Activated CD8-positive, alpha-beta T cell treated with anti-CD3 and anti-CD28 coated beads for 36 hours (primary cell): Measurements from ENCODE around the gene LMF1. TPM values are rescaled to one million over a fixed set of nuclear protein-coding genes. Genes with fewer than 3 reads are reported as not detected.

Source experiments
- ATAC-seq: fragments of 200-7000 bp; cut with Tn5 transposase; one replicate; pipeline ENCODE4 v1.10.0; 2021; ENCODE audit warnings: mild to moderate bottlenecking, moderate library complexity
- CTCF ChIA-PET: fragments of 350-600 bp; sonication (Branson Sonifier 250); formaldehyde crosslinking; loops from one replicate; lab custom pipeline; 2021; ENCODE audit warnings: antibody characterized with exemption; lab: Charles Lee
- POLR2A ChIA-PET: fragments of 350-600 bp; sonication (Branson Sonifier 250); formaldehyde crosslinking; loops from one replicate; lab custom pipeline; 2021; ENCODE audit warnings: antibody characterized with exemption; lab: Charles Lee
- DNase-seq: peaks from one replicate; pipeline ENCODE4 v3.0.0-alpha.2; 2020
- H3K27ac Mint-ChIP-seq: one replicate; pipeline ENCODE4 v1.8.0; 2021; ENCODE audit warnings: mild to moderate bottlenecking, mixed read lengths
- H3K27me3 Mint-ChIP-seq: one replicate; pipeline ENCODE4 v1.8.0; 2021; ENCODE audit warnings: mixed read lengths
- H3K36me3 Mint-ChIP-seq: one replicate; pipeline ENCODE4 v1.8.0; 2021; ENCODE audit warnings: low read depth, mixed read lengths
- H3K4me1 Mint-ChIP-seq: one replicate; pipeline ENCODE4 v1.8.0; 2021; ENCODE audit warnings: low read depth, mixed read lengths
- H3K4me3 Mint-ChIP-seq: one replicate; pipeline ENCODE4 v1.8.0; 2021; ENCODE audit warnings: mild to moderate bottlenecking, moderate library complexity, mixed read lengths
- H3K9me3 Mint-ChIP-seq: one replicate; pipeline ENCODE4 v1.8.0; 2021; ENCODE audit warnings: mixed read lengths
- CTCF ChIP-seq: fragments of 200-600 bp; IDR thresholded peaks from one replicate; pipeline ENCODE4 v1.8.0; 2022; ENCODE audit warnings: antibody characterized with exemption, mild to moderate bottlenecking
- intact Hi-C: fragments of 100-400 bp; cut with micrococcal nuclease; formaldehyde crosslinking; loops from one replicate; pipeline ENCODE4 v1.10.0; 2022
- total RNA-seq, 2 experiments: library from RNA; stranded (reverse); gene quantifications; one replicate each; pipeline ENCODE4 v1.2.3, GENCODE V29; 2021

LMF1 gene
- total RNA-seq, 2 experiments from 2014 or later: 8.7 to 9.7 TPM

- ChIA-PET CTCF (no interaction called here), POLR2A (interaction anchor here (1.0 to 1.1 kb wide), 2 partner anchors 9 to 11 kb away, joined by 3 read pairs; no protein-coding TSS in a partner anchor)
- Mint-ChIP-seq H3K4me1 (peaks cover 3% of the 10 kb centered on the region), H3K9me3 (no peaks in the 10 kb centered on the region), H3K27me3 (no peaks in the 10 kb centered on the region), H3K36me3 (no peaks in the 10 kb centered on the region), H3K27ac (no peak overlapping the region), H3K4me3 (no peak overlapping the region)
- intact Hi-C loops: no loop called here
- no peak for TF ChIP-seq CTCF
- ATAC-seq (no peak), DNase-seq (no peak)
Measured at GRCh38 chr16:989354-989814, 18.6 kb upstream of the LMF1 start.

- TF ChIP-seq CTCF: no peak
- intact Hi-C loops: no loop called here
- DNase-seq (no peak), ATAC-seq (no peak)
- H3K4me3 Mint-ChIP-seq: no peak overlapping the region
- no peak overlapping the region for H3K27ac Mint-ChIP-seq
- H3K27me3 Mint-ChIP-seq: no peaks in the 10 kb centered on the region
- H3K4me1 Mint-ChIP-seq: peaks cover 3% of the 10 kb centered on the region
- no peaks in the 10 kb centered on the region for H3K36me3 Mint-ChIP-seq
- no peaks in the 10 kb centered on the region for H3K9me3 Mint-ChIP-seq
- ChIA-PET POLR2A (interaction anchor here (1.0 to 1.1 kb wide), 2 partner anchors 9 to 10 kb away, joined by 3 read pairs; no protein-coding TSS in a partner anchor), CTCF (interaction anchor here (0.6 kb wide), 1 partner anchor 69 kb away, joined by 3 read pairs; no protein-coding TSS in a partner anchor)
Measured at GRCh38 chr16:988471-989353, 17.9 kb upstream of the LMF1 start.

- peaks cover 3% of the 10 kb centered on the region for H3K4me1 Mint-ChIP-seq
- intact Hi-C loops: no loop called here
- no peaks in the 10 kb centered on the region for H3K36me3 Mint-ChIP-seq
- POLR2A ChIA-PET: no interaction called here
- no peak overlapping the region for H3K27ac Mint-ChIP-seq
- H3K27me3 Mint-ChIP-seq: peaks cover under 1% of the 10 kb centered on the region
- ATAC-seq (no peak), DNase-seq (no peak)
- H3K4me3 Mint-ChIP-seq: no peak overlapping the region
- CTCF ChIA-PET: interaction anchor here (0.6 kb wide), 1 partner anchor 70 kb away, joined by 3 read pairs; no protein-coding TSS in a partner anchor
- H3K9me3 Mint-ChIP-seq: no peaks in the 10 kb centered on the region
- TF ChIP-seq CTCF: no peak
Measured at GRCh38 chr16:987906-988305, 17.1 kb upstream of the LMF1 start.

GRCh38 chr16:986925-987582 is 16.3 kb upstream of the LMF1 start:
- Mint-ChIP-seq H3K4me3 (no peak overlapping the region), H3K4me1 (peaks cover 3% of the 10 kb centered on the region), H3K27me3 (peaks cover 4% of the 10 kb centered on the region), H3K36me3 (no peaks in the 10 kb centered on the region), H3K9me3 (no peaks in the 10 kb centered on the region), H3K27ac (no peak overlapping the region)
- intact Hi-C loops: no loop called here
- TF ChIP-seq CTCF: no peak
- DNase-seq (no peak), ATAC-seq (no peak)
- POLR2A ChIA-PET: no interaction called here
- CTCF ChIA-PET: no interaction called here
